NCI-H2029 treated with DMSO at 0.1 percent for 48 hours (cell line): ENCODE results near the gene CALML6.

Source experiments
- DNase-seq: peaks from one replicate; lab custom pipeline; 2025; lab: John Stamatoyannopoulos, UW

The CALML6 gene

DNA sequence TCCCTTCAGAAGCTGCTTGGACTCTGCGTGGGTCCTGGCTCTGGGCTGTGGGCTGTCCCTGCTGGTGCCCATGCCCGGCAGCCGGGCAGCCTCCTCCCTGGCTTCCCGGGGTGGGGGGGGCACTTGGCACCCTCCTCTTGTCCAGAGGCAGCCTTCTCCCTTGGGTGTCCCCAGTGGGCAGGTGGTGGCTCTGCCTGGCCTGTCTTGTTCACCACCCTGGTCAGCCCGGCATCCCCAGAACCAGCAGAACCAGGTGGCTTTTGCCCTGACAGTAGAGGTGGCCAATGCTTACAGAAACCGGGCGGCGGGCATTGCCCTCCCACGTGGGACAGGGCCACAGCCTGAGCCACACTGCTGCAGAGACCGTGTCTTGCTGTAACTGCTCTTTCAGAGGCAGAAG, 50.5 kb downstream of the CALML6 start:
- DNase-seq: no peak

DNA sequence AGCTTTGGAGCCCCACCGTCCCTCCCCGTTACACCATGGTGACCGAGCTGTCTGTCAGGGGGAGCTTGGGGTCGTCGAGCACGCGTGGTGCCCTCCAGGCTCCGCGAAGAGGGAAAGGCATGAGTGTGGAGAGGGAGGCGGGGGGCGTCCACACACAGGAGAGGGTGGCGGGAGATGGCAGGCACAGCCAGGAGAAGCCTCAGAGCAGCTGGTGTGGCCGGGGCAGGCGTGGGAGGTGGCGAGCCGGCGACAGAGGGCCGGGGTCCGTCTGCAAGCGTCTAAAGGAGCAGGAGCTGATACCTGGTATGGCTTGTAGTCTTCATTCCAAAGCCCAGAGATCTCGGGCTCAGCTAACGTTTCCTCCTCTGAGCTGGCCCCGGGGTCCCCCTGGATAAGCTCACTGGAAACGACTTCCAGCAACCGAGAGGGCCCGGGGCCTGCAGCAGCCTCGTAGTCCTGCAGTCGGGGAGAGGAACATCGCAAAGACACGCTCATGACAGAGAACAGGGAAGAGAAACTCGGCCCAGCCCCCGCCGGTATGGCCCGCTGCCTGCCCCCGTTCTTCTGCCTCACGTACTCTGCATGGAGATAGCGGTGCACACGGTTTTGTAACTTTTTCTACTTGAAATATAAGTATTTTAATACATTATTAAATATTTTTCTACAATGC, 51.1 kb downstream of the CALML6 start:
- DNase-seq: no peak
